Stimulated activated naive CD8-positive, alpha-beta T cell treated with anti-CD3 and anti-CD28 coated beads, Interleukin-15, amount 100 ng/mL, for 72 hours (primary cell): Measurements from ENCODE around the gene AGR3.

ENCODE experiments used
- ATAC-seq: fragments of 150-1000 bp; cut with Tn5 transposase; 2 replicates; pipeline ENCODE4 v1.10.0; 2021; ENCODE audit warnings: mild to moderate bottlenecking, moderate library complexity
- DNase-seq, 2 donors: peaks; one replicate each; pipeline ENCODE4 v3.0.0; 2021 to 2022
- H3K27ac Mint-ChIP-seq, 2 donors: one replicate each; pipeline ENCODE4 v1.8.0; 2022; ENCODE audit warnings: mild to moderate bottlenecking in 2 of 2, mixed read lengths in 2 of 2, moderate library complexity in 2 of 2
- H3K27me3 Mint-ChIP-seq: one replicate; pipeline ENCODE4 v1.8.0; 2022; ENCODE audit warnings: mixed read lengths
- H3K4me1 Mint-ChIP-seq: one replicate; pipeline ENCODE4 v1.8.0; 2022; ENCODE audit warnings: mild to moderate bottlenecking, mixed read lengths
- H3K4me3 Mint-ChIP-seq, 2 donors: one replicate each; pipeline ENCODE4 v1.8.0; 2022; ENCODE audit warnings: mild to moderate bottlenecking in 2 of 2, mixed read lengths in 2 of 2, moderate library complexity in 1 of 2
- H3K9me3 Mint-ChIP-seq, 2 donors: one replicate each; pipeline ENCODE4 v1.8.0; 2022; ENCODE audit warnings: mixed read lengths in 2 of 2

The AGR3 gene

DNA sequence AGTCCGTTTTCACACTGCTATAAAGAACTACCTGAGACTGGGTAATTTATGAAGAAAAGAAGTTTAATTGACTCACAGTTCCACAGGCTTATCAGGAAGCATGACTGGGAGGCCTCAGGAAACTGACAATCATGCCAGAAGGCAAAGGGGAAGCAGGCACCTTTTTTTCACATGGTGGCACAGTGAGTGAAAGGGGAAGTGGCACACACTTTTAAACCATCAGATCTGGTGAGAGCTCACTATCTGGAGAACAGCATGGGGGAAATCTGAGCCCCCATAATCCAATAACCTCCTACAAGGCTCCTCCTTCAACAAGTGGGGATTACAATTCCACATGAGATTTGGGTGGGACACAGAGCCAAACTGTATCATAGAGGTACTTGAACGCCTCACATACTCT is 30.0 kb downstream of the AGR3 start:
- ATAC-seq (no peak), DNase-seq (no peak)
- Mint-ChIP-seq H3K4me1 (peaks cover 9% of the 10 kb centered on the region), H3K27ac (no peak overlapping the region), H3K27me3 (peaks cover 30% of the 10 kb centered on the region), H3K4me3 (no peak overlapping the region), H3K9me3 (no peaks in the 10 kb centered on the region)

DNA sequence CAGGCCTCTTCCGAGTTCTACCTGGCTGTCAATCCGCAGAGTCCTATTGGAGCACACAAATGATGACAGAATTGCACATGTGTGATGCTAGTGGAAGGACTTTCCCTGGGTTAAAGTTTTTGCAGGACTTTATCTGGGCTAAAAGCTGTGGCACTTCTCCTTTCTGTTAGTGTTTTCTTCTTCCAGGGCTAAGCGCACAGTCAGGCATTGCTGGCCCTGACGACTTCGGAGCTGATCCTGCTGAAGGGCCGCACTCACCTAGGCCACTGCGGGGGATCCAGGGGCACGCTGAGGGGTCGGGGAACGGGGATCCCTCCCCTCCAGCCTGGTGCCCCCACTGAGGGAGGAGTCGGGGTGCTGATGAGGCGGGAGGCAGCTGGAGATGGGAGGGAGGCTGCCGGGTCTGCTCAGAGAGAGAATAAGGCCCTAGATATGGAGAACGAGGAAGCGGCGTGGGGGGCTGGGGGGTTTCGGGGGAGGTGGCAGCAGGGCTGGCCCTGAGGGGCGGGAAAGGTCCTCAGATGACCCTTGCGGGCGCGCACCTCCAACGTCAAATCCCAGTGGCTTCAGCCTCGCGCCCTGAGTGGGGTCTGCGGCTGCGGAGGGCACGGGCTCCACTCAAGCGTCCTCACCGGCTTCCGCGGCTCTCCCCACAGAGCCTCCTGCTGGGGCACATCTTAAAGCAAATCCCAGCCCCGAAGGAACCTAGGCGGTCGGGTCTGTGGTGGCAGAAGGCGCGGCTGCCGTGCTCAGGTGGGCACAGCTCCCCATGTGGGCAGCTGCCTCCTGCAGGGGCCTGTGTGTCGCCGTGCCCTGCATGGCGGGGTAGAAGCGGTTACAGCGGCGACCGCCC is 30.9 kb downstream of the AGR3 start:
- no peaks in the 10 kb centered on the region for H3K9me3 Mint-ChIP-seq
- H3K27ac Mint-ChIP-seq, result no peak overlapping the region
- peaks cover 9% of the 10 kb centered on the region for H3K4me1 Mint-ChIP-seq
- H3K4me3 Mint-ChIP-seq, result peak overlapping the region; percentile 38 to 57
- peak; percentile 59 for ATAC-seq
- DNase-seq, result no peak
- peaks cover 30% of the 10 kb centered on the region for H3K27me3 Mint-ChIP-seq

DNA sequence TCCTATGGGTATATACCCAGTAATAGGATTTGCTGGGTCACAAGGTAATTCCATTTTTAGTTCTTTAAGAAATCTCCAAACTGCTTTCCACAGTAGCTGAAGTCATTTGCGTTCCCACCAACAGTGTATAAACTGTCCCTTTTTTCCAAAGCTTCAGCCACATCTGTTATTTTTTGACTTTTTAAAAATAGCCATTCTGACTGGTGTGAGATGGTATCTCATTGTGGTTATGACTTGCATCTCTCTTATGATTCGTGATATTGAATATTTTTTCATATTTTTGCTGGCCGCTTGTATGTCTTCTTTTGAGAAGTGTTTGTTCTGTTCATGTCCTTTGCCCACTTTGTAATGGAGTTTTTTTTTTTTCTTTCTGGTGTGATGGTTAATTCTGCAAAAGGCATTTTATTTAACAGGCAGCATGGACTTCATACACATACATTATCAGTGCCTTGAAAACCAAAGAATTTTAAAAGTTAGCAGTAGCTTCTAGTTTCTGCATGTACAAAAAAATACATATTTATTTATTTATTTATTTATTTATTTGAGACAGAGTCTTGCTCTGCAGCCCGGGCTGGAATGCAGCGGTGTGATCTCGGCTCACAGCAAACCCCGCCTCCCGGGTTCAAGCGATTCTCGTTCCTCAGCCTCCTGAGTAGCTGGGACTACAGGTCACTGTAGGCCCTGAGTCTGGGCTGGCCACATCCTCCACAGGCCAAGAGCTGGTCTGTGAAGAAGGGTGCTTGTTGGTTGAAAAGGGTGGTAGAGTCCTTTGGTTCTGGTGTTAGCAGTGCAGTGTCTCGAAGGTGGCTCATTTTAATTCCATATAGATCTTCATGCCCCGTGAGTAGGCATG is 32.3 kb downstream of the AGR3 start:
- H3K4me3 Mint-ChIP-seq, result no peak overlapping the region
- H3K27me3 Mint-ChIP-seq, result peaks cover 30% of the 10 kb centered on the region
- H3K4me1 Mint-ChIP-seq, result peaks cover 9% of the 10 kb centered on the region
- DNase-seq (no peak), ATAC-seq (no peak)
- no peaks in the 10 kb centered on the region for H3K9me3 Mint-ChIP-seq
- H3K27ac Mint-ChIP-seq, result no peak overlapping the region

DNA sequence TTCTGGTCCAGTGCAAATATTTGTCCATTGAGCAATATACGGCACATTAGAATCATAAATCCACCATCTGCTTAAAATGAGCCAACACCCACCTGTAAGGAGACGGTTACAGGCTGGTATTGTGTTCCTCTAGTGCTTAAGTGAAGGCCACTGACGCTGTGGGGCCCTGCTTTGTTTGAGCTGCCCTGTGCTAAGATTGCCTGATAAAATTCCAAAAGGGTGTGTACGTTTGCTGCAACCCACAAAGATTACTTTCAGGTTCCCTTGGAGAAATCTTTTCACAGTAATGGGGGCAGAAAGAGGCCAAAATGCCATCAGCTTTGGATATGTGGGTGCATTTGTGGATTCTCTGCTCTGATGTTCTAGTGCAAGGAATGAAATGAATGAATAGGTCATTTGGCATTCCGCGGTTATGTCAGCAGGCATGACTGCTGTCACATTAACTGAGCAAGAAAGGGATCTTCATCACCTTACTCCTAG is 34.4 kb downstream of the AGR3 start:
- no peak for ATAC-seq

DNA sequence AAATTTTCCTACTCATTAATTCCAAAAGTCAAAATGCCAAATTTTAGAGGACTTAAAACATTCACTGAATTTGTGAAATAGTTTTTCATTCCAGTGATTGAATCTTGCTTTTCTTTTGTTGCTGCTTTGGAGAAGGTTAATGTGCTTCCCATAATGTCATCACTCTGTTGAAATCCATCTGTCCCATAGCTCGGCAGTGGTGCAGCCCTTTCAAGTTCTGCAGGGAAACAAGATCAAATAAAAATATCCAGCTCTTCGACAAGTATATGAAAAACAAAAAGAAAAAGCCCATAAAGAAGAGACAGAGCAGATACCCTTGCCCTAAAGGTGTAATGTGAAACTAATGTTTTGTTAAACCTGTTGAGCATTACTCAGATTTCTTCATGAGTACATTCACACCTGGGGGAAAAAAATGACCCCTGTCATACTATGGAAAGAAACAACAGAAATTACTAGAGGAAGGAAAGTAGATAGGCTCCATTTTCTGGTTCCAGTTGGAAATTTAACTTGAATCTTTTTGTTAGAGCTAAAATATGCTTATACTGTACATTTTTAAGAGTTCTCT is 35.1 kb downstream of the AGR3 start:
- H3K4me1 Mint-ChIP-seq, result peaks cover 8% of the 10 kb centered on the region
- DNase-seq (no peak), ATAC-seq (no peak)
- peaks cover 20% of the 10 kb centered on the region for H3K27me3 Mint-ChIP-seq
- no peak overlapping the region for H3K27ac Mint-ChIP-seq
- no peak overlapping the region for H3K4me3 Mint-ChIP-seq
- no peaks in the 10 kb centered on the region for H3K9me3 Mint-ChIP-seq

More for the DNA sequence above, 34.4 kb downstream of the AGR3 start:
- Mint-ChIP-seq H3K4me1 (peaks cover 9% of the 10 kb centered on the region), H3K27me3 (peaks cover 28% of the 10 kb centered on the region), H3K27ac (no peak overlapping the region), H3K9me3 (no peaks in the 10 kb centered on the region), H3K4me3 (no peak overlapping the region)
- no peak for DNase-seq

DNA sequence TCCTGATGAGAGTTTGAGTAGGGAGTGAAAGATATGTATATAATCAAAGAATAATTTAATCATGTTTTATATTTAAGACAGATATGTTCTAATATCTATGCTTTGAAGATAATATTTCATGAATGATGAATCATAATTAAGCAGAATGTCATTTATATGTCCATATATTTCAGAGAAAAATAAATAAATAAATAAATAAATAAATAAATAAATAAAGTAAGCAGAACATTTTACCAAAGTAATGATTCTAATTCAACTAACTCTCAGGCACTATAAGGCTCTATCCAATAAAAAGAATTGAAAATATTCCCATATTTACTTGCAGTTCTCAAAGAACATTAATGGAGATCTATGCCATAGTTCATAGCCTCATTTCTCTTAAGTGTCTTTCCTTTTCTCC is 36.0 kb downstream of the AGR3 start:
- Mint-ChIP-seq H3K4me1 (no peaks in the 10 kb centered on the region), H3K27ac (no peak overlapping the region), H3K9me3 (no peaks in the 10 kb centered on the region), H3K4me3 (no peak overlapping the region), H3K27me3 (peaks cover 11% of the 10 kb centered on the region)
- DNase-seq, result no peak
- no peak for ATAC-seq

DNA sequence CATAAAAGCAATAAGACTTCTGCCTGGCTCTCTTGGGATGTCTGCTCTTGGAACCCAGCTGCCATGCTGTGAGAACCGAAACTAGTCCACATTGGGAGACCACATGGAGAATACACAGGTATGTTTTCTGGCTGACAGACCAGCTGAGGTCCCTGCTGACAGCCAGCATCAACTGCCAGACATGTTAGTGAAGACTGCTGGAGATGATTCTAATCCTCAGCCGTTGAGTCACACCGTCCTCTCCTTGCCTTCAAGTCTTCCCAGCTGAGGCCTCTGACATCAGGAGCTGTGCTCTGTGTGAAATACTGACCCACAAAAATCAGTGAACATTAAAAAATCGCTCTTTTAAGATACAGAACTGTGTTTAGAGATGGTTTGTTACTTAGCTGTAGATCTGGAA is 40.1 kb downstream of the AGR3 start:
- H3K27ac Mint-ChIP-seq, result no peak overlapping the region
- peaks cover 0 to 2% of the 10 kb centered on the region in 2 donors for H3K9me3 Mint-ChIP-seq
- H3K4me3 Mint-ChIP-seq, result no peak overlapping the region
- H3K27me3 Mint-ChIP-seq, result peaks cover 9% of the 10 kb centered on the region
- no peaks in the 10 kb centered on the region for H3K4me1 Mint-ChIP-seq
- DNase-seq (no peak), ATAC-seq (no peak)

DNA sequence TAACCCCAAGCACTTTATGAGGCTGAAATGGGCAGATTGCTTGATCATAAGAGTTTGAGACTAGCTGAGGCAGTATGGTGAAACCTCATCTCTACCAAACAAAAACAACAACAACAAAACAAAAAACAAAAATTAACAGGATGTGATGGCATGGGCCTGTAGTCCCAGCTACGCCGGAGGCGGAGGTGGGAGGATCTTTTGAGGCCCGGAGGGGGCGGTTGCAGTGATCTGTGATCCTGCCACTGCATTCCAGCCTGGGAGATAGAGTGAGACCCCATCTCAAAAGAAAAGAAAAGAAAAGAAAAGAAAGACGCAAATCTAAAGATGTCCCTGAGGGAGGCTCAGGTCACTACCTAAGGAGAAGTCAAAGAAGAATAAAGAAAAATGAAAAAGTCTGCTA is 41.7 kb downstream of the AGR3 start:
- no peak overlapping the region for H3K4me3 Mint-ChIP-seq
- ATAC-seq (no peak), DNase-seq (no peak)
- peaks cover 22% of the 10 kb centered on the region for H3K27me3 Mint-ChIP-seq
- H3K9me3 Mint-ChIP-seq, result peaks cover 0 to 7% of the 10 kb centered on the region in 2 donors
- H3K27ac Mint-ChIP-seq, result no peak overlapping the region
- no peaks in the 10 kb centered on the region for H3K4me1 Mint-ChIP-seq

DNA sequence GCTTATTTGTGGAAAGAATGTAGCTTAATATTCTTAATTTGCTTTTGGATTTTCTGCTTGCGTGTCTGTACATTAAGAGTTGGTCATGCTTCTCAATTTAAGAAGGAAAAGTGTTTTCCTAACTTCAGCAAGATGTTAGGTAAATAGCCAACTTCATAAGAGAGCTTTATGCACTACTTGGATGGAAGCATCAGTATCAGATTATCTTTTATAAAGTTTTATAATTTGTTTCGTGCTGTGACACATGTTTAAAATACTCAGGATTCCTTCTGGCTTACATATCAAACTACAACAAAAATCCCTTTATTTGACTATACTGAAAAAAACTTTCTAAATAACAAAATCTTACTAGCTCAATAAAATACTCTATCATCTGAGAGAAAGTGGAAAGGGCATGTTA is 42.1 kb downstream of the AGR3 start:
- peaks cover 0 to 7% of the 10 kb centered on the region in 2 donors for H3K9me3 Mint-ChIP-seq

DNA sequence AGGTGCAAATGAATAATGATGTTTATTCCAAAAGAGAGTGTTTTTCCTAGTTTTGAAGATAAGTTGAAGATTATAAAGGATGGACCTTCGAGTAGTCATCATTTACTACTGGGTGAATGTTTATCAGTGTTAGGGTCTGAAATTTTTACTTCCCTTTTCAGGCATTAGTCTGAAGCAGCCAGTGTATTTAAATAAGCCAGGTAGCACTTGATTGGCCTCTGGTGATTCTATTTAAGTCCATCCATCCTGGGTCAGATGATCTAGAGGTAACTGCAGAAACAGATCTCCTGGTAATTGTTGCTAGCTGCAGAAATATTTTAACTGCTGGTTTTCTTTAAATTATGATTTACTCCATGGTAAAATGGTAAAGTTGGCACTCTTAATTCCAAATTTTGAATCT is 42.9 kb downstream of the AGR3 start:
- no peak overlapping the region for H3K4me3 Mint-ChIP-seq
- H3K27ac Mint-ChIP-seq, result no peak overlapping the region
- peaks cover 30% of the 10 kb centered on the region for H3K27me3 Mint-ChIP-seq
- DNase-seq (no peak), ATAC-seq (no peak)
- no peaks in the 10 kb centered on the region for H3K4me1 Mint-ChIP-seq
- peaks cover 0 to 7% of the 10 kb centered on the region in 2 donors for H3K9me3 Mint-ChIP-seq

More for the DNA sequence above, 42.1 kb downstream of the AGR3 start:
- no peak for DNase-seq
- Mint-ChIP-seq H3K27me3 (peaks cover 27% of the 10 kb centered on the region), H3K27ac (no peak overlapping the region), H3K4me1 (no peaks in the 10 kb centered on the region), H3K4me3 (no peak overlapping the region)
- no peak for ATAC-seq

DNA sequence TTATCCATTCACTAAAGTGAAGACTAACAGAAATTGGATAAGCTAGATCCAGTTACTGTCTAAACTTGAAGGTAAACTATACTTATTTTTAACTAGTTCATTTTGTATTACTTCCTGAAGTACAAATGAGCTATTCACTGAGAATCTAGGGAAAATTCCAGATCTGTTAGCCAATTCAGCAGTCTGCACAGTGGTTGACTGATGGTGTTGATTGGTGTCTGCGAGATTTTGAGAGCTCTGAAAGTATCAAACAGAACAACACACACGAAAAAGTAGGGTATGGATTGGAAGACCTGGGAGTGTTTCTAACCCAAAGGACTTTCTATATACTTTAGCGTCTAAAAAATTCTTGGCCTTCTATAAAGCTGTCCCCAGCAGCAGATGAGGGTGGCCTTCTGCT is 43.4 kb downstream of the AGR3 start:
- DNase-seq, result no peak
- peaks cover 30% of the 10 kb centered on the region for H3K27me3 Mint-ChIP-seq
- H3K27ac Mint-ChIP-seq, result no peak overlapping the region
- H3K4me3 Mint-ChIP-seq, result no peak overlapping the region
- H3K4me1 Mint-ChIP-seq, result no peaks in the 10 kb centered on the region
- peaks cover 0 to 7% of the 10 kb centered on the region in 2 donors for H3K9me3 Mint-ChIP-seq
- no peak for ATAC-seq

DNA sequence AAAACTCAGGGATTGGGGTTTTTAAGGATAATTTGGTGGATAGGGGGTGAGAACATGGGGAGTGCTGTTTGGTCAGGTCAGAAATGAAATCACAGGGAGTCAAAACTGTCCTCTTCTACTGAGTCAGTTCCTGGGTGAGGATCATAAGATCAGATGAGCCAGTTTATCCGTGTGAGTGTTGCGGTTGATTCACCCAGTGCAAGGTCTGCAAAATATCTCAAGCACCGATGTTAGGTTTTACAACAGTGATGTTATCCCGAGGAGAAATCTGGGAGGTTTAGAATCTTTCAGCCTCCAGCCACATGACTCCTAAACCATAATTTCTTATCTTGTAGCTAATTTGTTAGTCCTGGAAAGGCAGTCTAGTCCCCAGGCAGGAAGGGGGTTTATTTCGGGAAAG is 45.3 kb downstream of the AGR3 start:
- no peak for DNase-seq
- peaks cover 0 to 7% of the 10 kb centered on the region in 2 donors for H3K9me3 Mint-ChIP-seq

DNA sequence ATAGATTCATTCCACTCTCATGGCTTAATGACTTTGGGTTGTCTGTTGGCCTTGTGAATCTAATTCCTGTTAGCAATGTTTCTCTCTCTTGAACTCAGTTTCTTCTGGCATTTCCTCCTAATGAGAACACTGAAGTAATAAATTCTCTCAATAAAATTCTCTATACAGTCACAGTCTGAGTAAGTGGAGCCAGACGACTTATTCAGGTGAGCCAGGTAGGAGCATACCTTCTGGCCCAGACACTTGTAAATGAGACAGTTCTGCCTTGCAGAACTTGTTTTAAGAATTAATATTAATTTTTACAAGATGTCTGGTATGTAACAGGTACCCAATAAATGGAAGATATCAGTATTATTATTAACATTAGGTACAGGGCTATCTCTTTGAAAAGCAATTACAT is 48.4 kb downstream of the AGR3 start:
- no peak for ATAC-seq
- Mint-ChIP-seq H3K4me3 (no peak overlapping the region), H3K4me1 (no peaks in the 10 kb centered on the region), H3K27ac (no peak overlapping the region), H3K9me3 (peaks cover 0 to 14% of the 10 kb centered on the region in 2 donors), H3K27me3 (peaks cover 30% of the 10 kb centered on the region)
- DNase-seq, result no peak

More for the DNA sequence above, 45.3 kb downstream of the AGR3 start:
- Mint-ChIP-seq H3K4me1 (no peaks in the 10 kb centered on the region), H3K27ac (no peak overlapping the region), H3K4me3 (no peak overlapping the region), H3K27me3 (peaks cover 30% of the 10 kb centered on the region)
- no peak for ATAC-seq

DNA sequence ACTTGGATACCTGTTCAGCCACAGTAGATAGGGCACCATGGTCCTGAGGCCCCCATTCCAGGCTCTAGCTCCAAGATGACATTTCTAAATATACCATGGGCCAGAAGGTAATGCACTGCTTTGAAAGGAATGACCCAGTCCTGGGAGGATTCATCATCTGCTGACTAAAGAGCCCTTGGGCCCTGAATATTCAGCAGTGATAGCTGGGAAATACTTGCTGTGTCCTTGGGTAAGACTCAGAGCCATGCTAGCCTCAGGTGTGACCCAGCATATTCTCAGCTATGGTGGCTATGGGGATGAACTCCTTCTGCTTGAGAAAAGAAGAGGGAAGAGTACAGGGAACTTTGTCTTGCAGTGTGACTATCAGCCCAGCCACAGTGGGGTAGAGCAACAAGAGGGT is 55.7 kb downstream of the AGR3 start:
- peaks cover 25% of the 10 kb centered on the region for H3K27me3 Mint-ChIP-seq
- no peak overlapping the region for H3K4me3 Mint-ChIP-seq
- no peak overlapping the region for H3K27ac Mint-ChIP-seq
- ATAC-seq (no peak), DNase-seq (no peak)
- H3K4me1 Mint-ChIP-seq, result no peaks in the 10 kb centered on the region
- peaks cover 0 to 18% of the 10 kb centered on the region in 2 donors for H3K9me3 Mint-ChIP-seq

DNA sequence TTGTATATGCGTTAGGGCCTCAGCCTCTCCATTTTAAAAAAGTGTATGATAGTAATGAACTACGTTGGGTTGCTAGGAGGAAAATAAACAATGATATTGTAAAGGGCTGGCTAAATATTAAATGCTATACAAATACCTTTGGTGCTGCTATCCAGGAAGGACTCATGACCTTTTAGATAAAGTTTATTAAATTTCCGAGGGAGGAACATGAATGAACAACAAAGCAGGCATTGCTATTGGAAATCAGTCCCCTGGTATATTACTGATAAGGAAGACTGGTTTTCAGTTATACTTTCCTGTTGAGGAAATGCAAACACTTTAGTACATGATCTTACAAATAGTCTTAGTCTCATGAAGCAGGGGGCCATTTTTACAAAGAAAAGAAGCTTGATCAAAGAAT is 59.8 kb downstream of the AGR3 start:
- Mint-ChIP-seq H3K4me3 (no peak overlapping the region), H3K9me3 (peaks cover 0 to 6% of the 10 kb centered on the region in 2 donors), H3K4me1 (no peaks in the 10 kb centered on the region), H3K27ac (no peak overlapping the region), H3K27me3 (peaks cover 20% of the 10 kb centered on the region)
- no peak for ATAC-seq
- DNase-seq, result no peak

DNA sequence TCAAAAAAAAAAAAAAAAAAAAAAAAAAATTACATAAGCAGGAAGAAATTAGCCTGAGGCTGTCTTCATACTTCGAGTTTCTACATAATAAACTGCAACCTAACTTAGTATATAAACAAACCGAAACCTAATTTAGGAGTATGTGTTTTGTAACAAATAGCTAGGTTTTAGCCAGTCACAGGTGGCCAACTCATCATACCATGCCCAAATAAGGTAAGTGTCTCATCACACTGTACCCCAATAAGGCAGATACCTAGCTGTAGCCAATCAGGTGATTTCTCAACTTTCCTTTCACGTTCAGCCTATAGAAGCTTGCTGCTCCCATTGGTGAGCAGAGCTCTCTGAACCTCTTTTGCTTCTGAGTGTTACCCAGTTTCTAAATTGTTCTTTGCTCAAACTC is 63.1 kb downstream of the AGR3 start:
- Mint-ChIP-seq H3K4me1 (no peaks in the 10 kb centered on the region), H3K27me3 (peaks cover 10% of the 10 kb centered on the region), H3K27ac (no peak overlapping the region), H3K9me3 (no peaks in the 10 kb centered on the region), H3K4me3 (no peak overlapping the region)
- DNase-seq (no peak), ATAC-seq (no peak)
